ENCODE measurements around the gene TXNRD3. TPM values are rescaled to one million over a fixed set of nuclear protein-coding genes. Genes with fewer than 3 reads are reported as not detected.

Gene TXNRD3

GRCh38 chr3:126562737-126563276 is 92.1 kb downstream of the TXNRD3 start:
- no peak overlapping the region for H3K18ac ChIP-seq (ENCODE audit: low read length)
- no peak for DNase-seq
- H3K4me3 ChIP-seq (ENCODE audit: low read length) = no peak overlapping the region
- no peak overlapping the region for H3K4me2 ChIP-seq (ENCODE audit: low read length)
- no peak overlapping the region for H4K5ac ChIP-seq (ENCODE audit: low read length)
- no peaks in the 10 kb centered on the region for H3K36me3 ChIP-seq (ENCODE audit: control insufficient read depth, insufficient read depth, low read length)
- no peak overlapping the region for H4K8ac ChIP-seq (ENCODE audit: low read depth, low read length)
- no peak overlapping the region for H3K4ac ChIP-seq (ENCODE audit: low read depth, low read length)
- H3K4me1 ChIP-seq (ENCODE audit: control insufficient read depth, low read depth, low read length) = no peaks in the 10 kb centered on the region
- H3K23ac ChIP-seq (ENCODE audit: low read length) = no peak overlapping the region
- no peak overlapping the region for H2BK5ac ChIP-seq (ENCODE audit: low read length)
- H2BK15ac ChIP-seq (replicated peaks; ENCODE audit: low read depth) = no peak overlapping the region
- no peak overlapping the region for H3K27ac ChIP-seq (ENCODE audit: low read depth, low read length)
- WGBS (ENCODE audit: extremely low coverage, insufficient coverage, low lambda C conversion rate) = no CpG with 5 or more reads among the region's 2 CpGs
- H3K79me2 ChIP-seq (ENCODE audit: control insufficient read depth, insufficient read depth, low read length) = no peaks in the 10 kb centered on the region
- no peak overlapping the region for H2BK120ac ChIP-seq (ENCODE audit: low read depth, low read length)
- no peaks in the 10 kb centered on the region for H3K27me3 ChIP-seq (ENCODE audit: insufficient read depth, low read length, poor library complexity)
- H3K56ac ChIP-seq (ENCODE audit: low read length) = no peak overlapping the region
- no peaks in the 10 kb centered on the region for H3K79me1 ChIP-seq (ENCODE audit: low read length)
- H2AK5ac ChIP-seq (ENCODE audit: low read length) = no peak overlapping the region
- H3K9ac ChIP-seq (ENCODE audit: low read length) = no peak overlapping the region

- H3K4ac ChIP-seq (ENCODE audit: low read depth, low read length) = no peak within 1 kb of the TSS
- H3K27me3 ChIP-seq (ENCODE audit: insufficient read depth, low read length, poor library complexity) = no peaks in the 10 kb centered on the region
- no peak for DNase-seq
- no peaks in the 10 kb centered on the region for H3K79me1 ChIP-seq (ENCODE audit: low read length)
- H3K79me2 ChIP-seq (ENCODE audit: control insufficient read depth, insufficient read depth, low read length) = no peaks in the 10 kb centered on the region
- no peak within 1 kb of the TSS for H3K18ac ChIP-seq (ENCODE audit: low read length)
- no peak within 1 kb of the TSS for H3K27ac ChIP-seq (ENCODE audit: low read depth, low read length)
- H3K4me2 ChIP-seq (ENCODE audit: low read length) = no peak within 1 kb of the TSS
- no peak within 1 kb of the TSS for H3K4me3 ChIP-seq (ENCODE audit: low read length)
- no peaks in the 10 kb centered on the region for H3K4me1 ChIP-seq (ENCODE audit: control insufficient read depth, low read depth, low read length)
- no peak within 1 kb of the TSS for H4K5ac ChIP-seq (ENCODE audit: low read length)
- H3K36me3 ChIP-seq (ENCODE audit: control insufficient read depth, insufficient read depth, low read length) = no peaks in the 10 kb centered on the region
- no peak within 1 kb of the TSS for H2BK15ac ChIP-seq (replicated peaks; ENCODE audit: low read depth)
- no CpG with 5 or more reads among the region's 9 CpGs for WGBS (ENCODE audit: extremely low coverage, insufficient coverage, low lambda C conversion rate)
- H2BK120ac ChIP-seq (ENCODE audit: low read depth, low read length) = no peak within 1 kb of the TSS
- H2AK5ac ChIP-seq (ENCODE audit: low read length) = no peak within 1 kb of the TSS
- no peak within 1 kb of the TSS for H3K56ac ChIP-seq (ENCODE audit: low read length)
- no peak within 1 kb of the TSS for H3K23ac ChIP-seq (ENCODE audit: low read length)
- no peak within 1 kb of the TSS for H3K9ac ChIP-seq (ENCODE audit: low read length)
- no peak within 1 kb of the TSS for H2BK5ac ChIP-seq (ENCODE audit: low read length)
- no peak within 1 kb of the TSS for H4K8ac ChIP-seq (ENCODE audit: low read depth, low read length)
Measured at GRCh38 chr3:126558336-126559071, 96.4 kb downstream of the TXNRD3 start, which contains the start of gene C3orf22. Gene C3orf22 (minus strand): TSS chr3:126558932. CDS start chr3:126553390, 5,542 bp downstream.

- H2AK5ac ChIP-seq (ENCODE audit: low read length) = no peak overlapping the region
- no peak overlapping the region for H3K27ac ChIP-seq (ENCODE audit: low read depth, low read length)
- no peak overlapping the region for H2BK120ac ChIP-seq (ENCODE audit: low read depth, low read length)
- no peak overlapping the region for H3K4me2 ChIP-seq (ENCODE audit: low read length)
- WGBS (ENCODE audit: extremely low coverage, insufficient coverage, low lambda C conversion rate) = no CpG with 5 or more reads among the region's 6 CpGs
- H3K4me3 ChIP-seq (ENCODE audit: low read length) = no peak overlapping the region
- H3K4me1 ChIP-seq (ENCODE audit: control insufficient read depth, low read depth, low read length) = no peaks in the 10 kb centered on the region
- no peak overlapping the region for H3K18ac ChIP-seq (ENCODE audit: low read length)
- H3K9ac ChIP-seq (ENCODE audit: low read length) = no peak overlapping the region
- H3K79me2 ChIP-seq (ENCODE audit: control insufficient read depth, insufficient read depth, low read length) = no peaks in the 10 kb centered on the region
- no peak overlapping the region for H2BK15ac ChIP-seq (replicated peaks; ENCODE audit: low read depth)
- H3K4ac ChIP-seq (ENCODE audit: low read depth, low read length) = no peak overlapping the region
- H4K5ac ChIP-seq (ENCODE audit: low read length) = no peak overlapping the region
- H2BK5ac ChIP-seq (ENCODE audit: low read length) = no peak overlapping the region
- peak; percentile 20 for DNase-seq
- no peaks in the 10 kb centered on the region for H3K79me1 ChIP-seq (ENCODE audit: low read length)
- no peak overlapping the region for H3K56ac ChIP-seq (ENCODE audit: low read length)
- H3K23ac ChIP-seq (ENCODE audit: low read length) = no peak overlapping the region
- H3K36me3 ChIP-seq (ENCODE audit: control insufficient read depth, insufficient read depth, low read length) = no peaks in the 10 kb centered on the region
- no peak overlapping the region for H4K8ac ChIP-seq (ENCODE audit: low read depth, low read length)
- no peaks in the 10 kb centered on the region for H3K27me3 ChIP-seq (ENCODE audit: insufficient read depth, low read length, poor library complexity)
Measured at GRCh38 chr3:126557761-126558160, 97.2 kb downstream of the TXNRD3 start.

- Histone ChIP-seq H3K56ac (ENCODE audit: low read length) (no peak overlapping the region), H3K4me1 (ENCODE audit: control insufficient read depth, low read depth, low read length) (no peaks in the 10 kb centered on the region), H3K27me3 (ENCODE audit: insufficient read depth, low read length, poor library complexity) (no peaks in the 10 kb centered on the region), H3K4ac (ENCODE audit: low read depth, low read length) (no peak overlapping the region), H3K36me3 (ENCODE audit: control insufficient read depth, insufficient read depth, low read length) (no peaks in the 10 kb centered on the region), H3K79me1 (ENCODE audit: low read length) (no peaks in the 10 kb centered on the region), H3K23ac (ENCODE audit: low read length) (no peak overlapping the region), H3K79me2 (ENCODE audit: control insufficient read depth, insufficient read depth, low read length) (no peaks in the 10 kb centered on the region), H3K9ac (ENCODE audit: low read length) (no peak overlapping the region), H4K8ac (ENCODE audit: low read depth, low read length) (no peak overlapping the region), H3K4me3 (ENCODE audit: low read length) (no peak overlapping the region), H3K18ac (ENCODE audit: low read length) (no peak overlapping the region), H3K27ac (ENCODE audit: low read depth, low read length) (no peak overlapping the region), H2BK15ac (replicated peaks; ENCODE audit: low read depth) (no peak overlapping the region), H3K4me2 (ENCODE audit: low read length) (no peak overlapping the region), H2AK5ac (ENCODE audit: low read length) (no peak overlapping the region), H4K5ac (ENCODE audit: low read length) (no peak overlapping the region), H2BK120ac (ENCODE audit: low read depth, low read length) (no peak overlapping the region), H2BK5ac (ENCODE audit: low read length) (no peak overlapping the region)
- DNase-seq = no peak
- WGBS (ENCODE audit: extremely low coverage, insufficient coverage, low lambda C conversion rate) = no CpG with 5 or more reads among the region's 11 CpGs
Measured at GRCh38 chr3:126557415-126557745, 97.5 kb downstream of the TXNRD3 start.

Small RNA genes within 50 kb of the gene (small RNA-seq; reads per million reads assigned to genes)
- not detected for gene RNA5SP138 (ENCODE audit: insufficient read depth)

All from mesendoderm (in vitro differentiated cells).